22Rv1 (cell line): ENCODE results near the gene RIN2.

ENCODE experiments used
- CTCF ChIP-seq: fragments of 450-650 bp; IDR thresholded peaks from 2 replicates; pipeline ENCODE4 v1.5.1; 2017; ENCODE audit warnings: mild to moderate bottlenecking
- ZFX ChIP-seq: fragments of 450-650 bp; IDR thresholded peaks from 2 replicates; pipeline ENCODE4 v1.6.1; 2017; ENCODE audit warnings: antibody characterized with exemption, borderline replicate concordance

GRCh38 chr20:19768325-19768842 lies 10.3 kb downstream of the RIN2 start:
- TF ChIP-seq CTCF = no peak
- no peak for TF ChIP-seq ZFX
